ENCODE results near the gene FASTK.

FASTK gene

DNA sequence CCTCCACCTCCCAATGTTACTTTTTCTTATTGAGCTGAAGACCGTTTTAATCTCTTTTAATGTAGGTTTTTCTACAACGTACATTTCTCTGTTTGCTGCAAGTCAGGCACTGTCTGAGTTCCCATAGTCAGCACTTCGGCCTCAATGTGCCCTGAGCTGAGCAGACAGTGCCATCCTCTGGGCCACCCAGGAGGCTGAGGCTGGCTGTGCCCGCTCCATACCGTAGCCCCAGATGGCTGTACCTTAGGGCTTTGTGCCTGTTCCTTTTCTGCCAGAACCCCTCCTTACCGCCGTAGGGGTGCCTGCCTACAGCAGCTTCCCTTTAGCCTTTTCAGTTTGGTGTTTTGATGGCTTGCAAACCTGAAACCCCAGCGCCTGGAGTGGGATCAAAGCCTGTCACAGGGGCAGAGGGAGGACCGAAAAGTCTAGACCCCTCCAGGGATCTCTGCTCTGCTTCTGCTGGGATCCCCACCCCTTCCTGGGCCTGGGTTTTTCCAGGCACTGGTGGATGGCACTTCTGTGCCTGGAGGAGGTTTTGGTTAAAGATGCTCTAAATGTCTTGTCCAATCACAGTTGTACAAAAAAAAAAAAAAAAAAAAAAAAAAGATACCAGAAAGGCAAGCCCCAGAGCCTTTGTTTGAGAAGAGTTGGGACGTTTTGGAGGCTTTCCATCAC is 14.7 kb upstream of the FASTK start:
- no peak for DNase-seq

DNA sequence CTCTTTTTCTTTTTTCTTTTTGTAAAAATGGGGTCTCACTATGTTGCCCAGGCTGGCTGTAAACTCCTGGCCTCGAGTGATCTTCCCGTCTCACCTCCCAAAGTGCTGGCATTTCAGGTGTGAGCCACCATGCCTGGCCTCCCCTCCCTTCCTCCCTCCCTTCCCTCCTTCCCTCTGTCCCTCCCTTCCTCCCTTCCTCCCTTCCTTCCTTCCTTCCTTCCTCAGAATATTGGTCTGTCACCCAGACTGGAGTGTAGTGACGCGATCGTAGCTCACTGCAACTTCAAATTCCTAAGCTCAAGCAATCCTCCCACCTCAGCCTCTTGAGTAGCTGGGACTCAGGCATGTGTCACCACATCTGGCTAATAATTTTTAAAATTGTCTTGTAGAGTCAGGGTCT is 14.1 kb upstream of the FASTK start:
- DNase-seq = no peak

DNA sequence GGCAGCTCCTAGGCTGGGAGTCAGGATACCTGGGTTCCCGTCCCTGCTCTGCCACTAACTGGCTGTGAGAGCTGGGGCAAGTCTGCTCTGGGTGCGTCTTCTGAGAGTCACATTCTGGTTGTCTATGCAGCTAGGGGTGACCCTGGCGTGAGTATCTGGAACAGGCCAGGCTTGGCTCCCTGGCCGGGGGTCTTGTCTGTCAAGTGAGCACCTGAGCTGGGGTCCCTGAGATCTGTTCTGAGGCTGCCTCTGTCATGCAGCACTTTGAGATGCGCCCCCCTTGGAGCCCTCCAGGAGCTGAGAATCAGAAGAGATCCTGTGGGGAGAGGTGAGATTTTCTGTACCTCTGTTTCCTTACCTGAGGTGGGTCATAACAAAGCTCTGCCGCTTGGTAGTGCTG is 13.1 kb upstream of the FASTK start:
- DNase-seq = no peak

DNA sequence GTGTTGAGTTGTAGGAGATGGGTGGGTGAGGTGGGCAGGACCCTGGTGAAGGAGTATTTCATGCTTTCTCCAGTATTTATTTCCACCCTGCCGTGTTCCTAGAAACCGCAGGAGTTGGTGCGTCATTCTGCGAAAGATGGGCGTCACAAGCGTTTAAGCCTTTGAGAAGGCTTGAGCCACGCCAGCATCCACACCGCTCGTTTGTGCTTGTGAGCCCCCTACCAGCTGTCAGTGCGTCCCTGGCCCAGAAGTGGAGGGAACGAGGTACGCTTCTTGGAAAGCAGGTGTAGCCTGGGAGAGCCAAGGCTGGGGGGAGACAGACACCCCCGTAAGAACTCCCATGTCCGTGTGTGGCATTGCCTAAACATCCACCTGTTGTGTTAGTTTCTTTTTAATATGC is 11.4 kb upstream of the FASTK start:
- DNase-seq = no peak

DNA sequence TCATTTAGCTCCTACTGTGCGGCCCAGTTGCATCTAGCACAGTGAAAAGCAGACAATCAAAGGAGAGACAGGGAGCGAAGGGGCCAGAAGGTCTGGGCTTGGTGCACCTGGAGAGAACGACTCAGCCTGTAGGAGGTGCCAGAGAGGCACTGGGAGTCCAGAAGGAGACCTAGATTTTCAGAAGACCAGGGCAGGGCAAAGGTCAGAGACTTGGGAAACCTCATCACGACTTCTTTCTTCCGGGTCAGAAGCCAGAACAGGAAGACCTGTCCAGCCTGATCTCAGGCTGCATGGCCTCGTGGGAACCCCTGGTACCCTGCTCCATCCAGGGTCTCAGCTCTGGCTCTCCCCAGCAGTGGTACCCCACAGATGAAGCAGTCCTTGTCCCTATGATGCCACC is 10.8 kb upstream of the FASTK start:
- peak; percentile 14 for DNase-seq

DNA sequence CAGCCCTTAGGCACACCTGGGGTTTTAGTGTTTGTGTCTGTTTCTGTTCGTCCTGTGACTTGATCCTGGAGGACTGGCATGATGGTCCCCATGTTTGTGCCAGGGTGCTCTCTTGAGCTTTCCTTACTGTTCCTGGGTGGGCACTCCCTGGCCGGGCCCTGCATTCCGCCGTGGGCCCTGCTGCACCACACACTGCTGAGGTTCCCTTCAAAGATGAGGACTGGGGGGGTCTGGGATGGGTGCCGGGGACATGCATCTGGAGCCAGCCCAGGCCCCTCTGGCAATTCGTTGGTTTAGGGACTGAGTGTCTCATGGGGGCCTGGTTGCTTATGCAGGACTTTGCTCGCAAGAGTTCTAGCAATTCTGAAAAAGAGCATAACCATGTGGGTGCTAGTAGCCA is 10.4 kb upstream of the FASTK start:
- no peak for DNase-seq

DNA sequence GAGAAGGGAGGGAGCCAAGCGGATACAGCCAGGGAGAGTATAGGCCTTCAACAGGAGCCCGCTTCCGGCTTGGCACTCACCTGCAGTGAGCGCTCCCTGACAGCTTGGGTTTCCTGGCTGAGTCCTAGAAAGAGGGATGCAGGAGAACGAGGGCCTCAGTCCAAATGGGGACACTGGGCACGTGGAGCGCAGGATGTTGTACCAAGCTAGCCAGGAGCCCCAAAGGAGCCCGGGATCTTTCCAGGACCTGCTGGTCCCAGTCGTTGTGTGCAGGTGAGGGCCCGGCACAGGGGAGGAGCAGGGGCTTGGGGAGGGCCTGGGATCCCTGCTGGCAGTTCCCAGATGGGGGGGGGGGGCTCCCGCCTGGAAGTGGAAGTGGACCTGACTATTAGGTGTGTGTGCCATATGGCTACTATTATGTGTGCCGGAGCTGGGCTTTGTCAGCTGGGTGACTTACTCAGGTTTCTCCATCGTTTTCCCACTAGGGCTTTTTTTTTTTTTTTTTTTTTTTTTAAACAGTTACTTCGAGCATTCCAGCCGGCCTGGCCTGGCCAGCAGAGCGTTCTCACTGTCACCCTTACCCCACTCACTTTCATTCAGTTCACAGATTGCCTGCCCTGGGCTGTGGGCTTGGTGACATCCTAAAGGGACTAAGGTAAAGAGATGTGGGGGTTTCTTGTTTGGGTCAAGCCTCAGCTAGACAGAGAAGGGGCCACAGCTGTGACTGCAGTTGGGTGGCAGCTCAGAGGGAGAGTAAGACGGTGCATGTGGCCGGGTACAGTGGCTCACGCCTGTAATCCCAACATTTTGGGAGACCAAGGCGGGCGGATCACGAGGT is 9.5 kb upstream of the FASTK start:
- no peak for DNase-seq

DNA sequence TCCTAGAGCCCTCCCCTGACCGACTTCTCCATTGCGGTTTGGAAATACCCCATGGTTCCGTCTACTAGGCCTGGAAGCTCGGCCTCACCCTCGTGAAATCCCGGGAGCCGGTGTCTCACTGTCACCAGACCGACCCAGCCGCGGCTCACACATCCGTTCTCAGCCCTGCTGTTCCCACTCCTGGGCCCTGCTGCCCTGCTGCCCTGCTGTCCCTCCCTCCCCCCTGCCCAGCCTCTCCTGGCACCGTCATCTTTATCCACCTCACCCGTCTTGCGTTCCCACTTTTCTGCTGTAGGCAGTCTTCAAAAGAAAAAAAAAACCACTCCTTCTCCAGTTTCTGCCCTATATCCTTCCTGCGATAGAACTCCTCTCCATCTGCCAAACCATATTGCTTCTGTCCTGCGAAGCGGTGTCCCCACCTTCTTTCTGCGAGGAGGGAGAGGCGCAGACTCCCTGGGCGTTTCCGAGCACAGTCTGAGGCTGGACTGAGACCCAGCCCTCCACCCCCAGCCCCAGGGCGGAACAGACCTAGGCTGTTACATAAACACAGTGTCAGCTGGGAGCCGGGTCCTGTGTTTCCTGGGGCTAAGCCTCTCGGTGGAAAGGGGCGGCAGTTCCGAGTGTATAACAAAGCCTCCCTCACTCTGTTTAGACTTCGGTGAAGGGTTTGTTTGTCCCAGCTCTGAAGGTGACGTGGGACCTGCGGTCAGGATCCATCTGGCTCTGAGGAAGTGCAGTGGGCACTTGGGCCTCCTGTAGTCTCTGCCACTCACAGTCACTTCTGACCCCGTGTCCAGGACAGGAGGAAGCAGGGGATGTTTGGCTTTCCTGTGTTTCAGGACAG is 8.5 kb upstream of the FASTK start:
- peak; percentile 42 for DNase-seq

DNA sequence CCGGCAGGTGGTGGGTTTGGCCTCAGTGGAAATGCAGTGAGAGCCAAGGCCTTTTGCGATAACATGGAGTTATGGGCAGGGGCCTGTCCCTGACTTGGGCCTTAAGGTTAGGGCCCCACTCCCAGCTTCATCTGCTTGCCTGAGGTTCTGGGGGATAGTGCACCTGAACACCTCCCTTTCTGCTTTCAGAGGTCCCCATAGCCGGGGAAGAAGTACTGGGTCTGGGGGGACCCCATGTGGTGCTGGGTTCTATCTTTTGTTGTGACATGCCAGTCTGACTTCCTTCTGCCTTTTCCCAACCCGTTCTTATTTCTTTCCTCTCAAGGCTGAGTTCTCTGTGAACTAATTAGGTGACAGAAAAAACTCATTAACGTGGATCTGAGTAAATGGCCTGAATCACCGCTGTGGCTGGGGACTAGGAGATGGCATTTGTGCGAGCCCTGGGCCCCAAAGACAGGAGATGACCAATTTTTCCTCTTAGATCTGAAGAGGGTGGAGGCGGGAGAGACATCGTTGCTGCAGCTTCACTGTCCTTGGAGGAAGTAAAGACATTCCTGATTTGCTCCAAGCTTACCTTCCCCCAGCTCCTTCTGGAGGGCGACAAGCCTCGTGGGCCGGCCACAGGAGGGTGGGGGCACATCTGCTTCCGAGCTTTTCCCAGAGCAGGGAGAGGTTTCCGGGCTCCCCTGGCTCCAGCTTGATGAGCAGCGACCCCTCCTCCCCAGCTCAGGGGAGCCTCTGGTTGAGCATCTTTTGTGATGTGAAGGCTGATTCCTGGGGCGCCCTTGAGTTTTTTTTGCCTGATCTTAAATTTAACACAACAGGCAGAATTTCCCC is 7.6 kb upstream of the FASTK start:
- peak; percentile 24 for DNase-seq

DNA sequence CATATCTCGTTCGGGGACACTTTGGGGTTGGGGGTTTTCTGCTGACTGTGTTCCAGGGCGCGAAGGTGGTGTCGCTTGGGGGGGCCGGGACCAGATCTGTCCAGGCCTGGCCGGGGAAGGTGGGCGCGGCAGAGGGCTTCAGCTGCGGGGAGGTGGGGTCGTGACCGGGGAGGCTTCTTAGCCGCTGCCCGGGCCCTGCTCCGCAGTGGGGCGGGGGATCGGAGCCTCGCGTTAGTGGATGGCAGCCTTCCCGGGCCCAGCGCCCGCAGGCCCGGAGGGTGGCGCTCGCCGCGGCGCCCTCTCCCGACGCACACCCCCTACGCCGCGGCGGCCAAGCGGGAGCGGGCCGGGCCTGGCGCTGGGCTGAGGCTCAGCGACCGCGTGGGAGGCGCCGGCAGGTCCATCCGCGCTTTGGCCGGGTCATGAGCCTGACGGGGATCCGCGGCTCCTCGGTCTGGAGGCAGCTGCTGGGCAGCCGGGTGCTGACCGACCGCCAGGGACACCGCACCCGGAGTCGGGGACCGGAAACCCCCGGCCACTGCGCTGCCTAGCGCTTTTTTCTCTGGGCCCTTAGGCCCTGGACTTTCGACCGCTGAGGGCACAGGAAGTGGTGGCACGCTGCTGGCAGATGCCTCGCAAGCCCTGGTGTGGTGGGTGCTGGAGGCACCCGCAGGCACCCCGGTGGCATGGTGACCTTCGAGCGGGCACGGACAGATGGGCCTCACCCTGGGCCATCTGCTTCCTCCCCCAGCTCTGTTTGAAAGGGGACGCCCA is 6.8 kb upstream of the FASTK start:
- DNase-seq = peak; percentile 11

DNA sequence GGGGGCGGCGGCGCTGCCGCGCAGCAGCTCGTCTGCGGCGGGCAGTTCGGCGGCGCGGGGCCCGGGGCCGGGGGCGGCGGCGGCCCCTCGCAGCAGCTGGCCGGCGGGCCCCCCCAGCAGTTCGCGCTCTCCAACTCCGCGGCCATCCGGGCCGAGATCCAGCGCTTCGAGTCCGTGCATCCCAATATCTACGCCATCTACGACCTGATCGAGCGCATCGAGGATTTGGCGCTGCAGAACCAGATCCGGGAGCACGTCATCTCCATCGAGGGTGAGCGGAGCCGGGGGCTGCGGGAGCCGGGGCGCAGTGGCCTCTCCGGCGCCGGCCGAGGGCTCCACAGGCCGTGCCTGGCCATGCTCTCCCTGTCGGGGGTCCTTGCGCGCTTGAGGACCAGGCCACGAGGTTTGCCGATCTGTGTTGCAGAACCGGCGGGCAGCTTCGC is 6.2 kb upstream of the FASTK start:
- no peak for DNase-seq

DNA sequence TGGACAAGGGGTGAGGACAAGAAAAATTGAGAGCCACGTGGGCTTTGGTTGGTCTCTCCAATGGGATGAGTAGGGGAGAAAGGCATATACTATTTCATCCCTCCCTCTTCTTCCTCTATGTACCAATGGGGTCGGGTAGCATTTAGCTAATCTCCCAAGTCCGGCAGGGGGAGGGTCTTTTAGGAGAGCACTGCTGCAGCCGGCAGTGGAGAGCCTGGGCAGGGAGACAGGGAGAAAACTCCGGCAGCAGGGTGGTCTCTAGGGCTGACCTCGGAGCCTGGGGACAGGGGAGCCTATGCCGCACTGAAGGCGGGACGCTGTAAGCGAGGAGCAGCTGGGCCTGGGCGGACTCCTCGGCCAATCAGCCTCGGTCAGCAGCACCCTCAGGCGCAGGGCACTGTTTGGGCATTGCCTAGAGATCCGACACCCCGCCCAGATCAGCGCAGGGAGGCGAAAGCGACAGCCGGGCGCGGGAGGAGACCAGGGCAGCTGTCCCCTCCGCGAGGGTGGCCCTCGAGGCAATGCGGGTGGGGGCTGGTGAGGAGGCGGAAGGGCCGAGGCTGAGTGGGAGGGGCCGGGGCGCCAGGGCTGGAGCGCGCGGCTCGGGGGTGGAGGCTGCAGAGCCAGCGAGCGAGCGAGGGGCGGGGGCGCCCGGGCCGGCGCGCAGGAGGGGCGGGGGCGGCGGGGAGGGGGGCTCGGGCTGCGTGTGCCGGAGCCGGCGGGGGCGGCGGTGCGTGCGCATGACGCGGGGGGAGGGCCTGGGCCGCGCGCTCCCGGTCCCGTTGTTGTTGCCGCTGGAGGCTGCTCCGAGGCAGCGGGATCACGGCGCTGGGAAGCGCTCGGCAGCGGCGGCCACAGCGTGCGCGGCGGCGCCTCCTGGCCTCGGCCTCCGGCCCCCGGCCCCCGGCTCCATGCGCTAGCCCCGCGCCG is 5.3 kb upstream of the FASTK start, which contains the start of gene AGAP3:
Gene AGAP3 (plus strand): TSS at position 785 of the 930 bp plus-strand sequence. CDS start 267 bp downstream, outside the sequence.
- DNase-seq = peak; percentile 64

DNA sequence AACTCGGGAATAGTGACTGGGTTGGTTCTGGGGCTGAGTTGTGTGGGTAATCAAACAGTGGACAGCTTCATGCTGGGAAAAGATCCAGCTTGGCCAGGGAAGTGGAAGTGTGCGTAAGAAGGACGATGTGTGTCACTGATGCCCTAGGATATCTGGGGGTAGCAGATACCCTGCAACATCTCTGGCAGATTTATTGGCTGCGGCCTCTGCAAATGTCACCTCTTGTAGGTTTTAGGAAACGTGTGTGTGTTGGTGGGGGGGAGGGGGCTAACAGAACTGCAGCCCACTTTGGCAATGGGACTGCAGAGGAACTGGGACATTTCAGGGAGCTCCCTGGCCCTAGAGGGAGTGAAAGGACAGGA is 4.7 kb upstream of the FASTK start:
- no peak for DNase-seq

DNA sequence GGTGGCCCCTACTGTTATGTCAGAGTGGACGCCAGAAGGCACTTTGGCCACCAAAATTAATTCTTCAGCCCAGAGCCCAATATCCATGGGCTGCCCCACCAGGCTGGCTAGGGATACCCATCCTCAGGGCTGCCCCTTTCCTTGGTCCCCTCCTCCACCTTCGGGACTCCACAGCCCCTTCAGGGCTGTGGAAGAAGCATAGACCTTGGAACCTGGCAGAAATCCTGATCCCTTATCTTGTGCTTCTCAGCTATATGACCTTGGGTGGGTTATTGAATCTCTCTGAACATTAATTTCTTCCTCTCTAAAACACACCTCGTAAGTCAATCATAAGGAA is 3.2 kb upstream of the FASTK start:
- no peak for DNase-seq

DNA sequence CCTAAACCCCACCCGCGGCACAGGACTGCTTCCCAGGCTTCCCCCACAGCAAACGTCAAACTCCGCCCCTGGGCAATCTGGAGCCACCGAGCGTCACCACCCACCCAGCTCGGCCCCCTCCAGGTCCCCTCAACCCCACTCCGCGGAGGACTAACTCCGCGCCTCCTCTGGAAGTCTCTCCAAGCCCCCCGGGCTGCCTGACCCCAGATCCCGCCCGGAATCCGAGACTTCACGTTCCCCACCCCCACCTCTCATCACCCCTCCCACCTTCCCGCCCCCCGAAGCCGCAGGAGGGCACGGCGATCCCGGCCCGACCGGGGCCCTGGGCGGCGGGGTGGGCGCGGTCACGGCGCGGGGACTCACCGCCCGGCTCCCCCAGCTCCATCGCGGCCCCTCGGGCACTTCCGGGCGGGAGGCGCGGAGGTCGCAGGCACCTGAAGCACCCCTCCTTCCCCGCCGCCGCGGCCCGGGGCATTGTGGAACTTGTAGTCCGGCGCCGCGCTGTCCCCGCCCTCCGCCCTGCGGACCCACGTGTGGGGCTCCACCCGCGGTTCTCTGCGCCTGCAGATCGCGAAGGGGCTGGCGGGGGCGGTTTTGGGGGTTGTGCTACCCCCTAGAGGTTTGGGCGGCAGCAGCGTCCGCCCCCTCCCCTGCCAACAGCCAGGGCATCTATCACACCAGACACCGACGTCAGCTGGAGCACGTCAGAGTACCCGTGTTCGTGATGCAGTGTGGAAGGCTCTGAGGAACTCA is 2.6 kb upstream of the FASTK start, which contains the start of gene TMUB1:
Gene TMUB1 (minus strand): TSS at position 423 of the 753 bp plus-strand sequence. CDS start 930 bp downstream, outside the sequence.
- peak; percentile 38 for DNase-seq

DNA sequence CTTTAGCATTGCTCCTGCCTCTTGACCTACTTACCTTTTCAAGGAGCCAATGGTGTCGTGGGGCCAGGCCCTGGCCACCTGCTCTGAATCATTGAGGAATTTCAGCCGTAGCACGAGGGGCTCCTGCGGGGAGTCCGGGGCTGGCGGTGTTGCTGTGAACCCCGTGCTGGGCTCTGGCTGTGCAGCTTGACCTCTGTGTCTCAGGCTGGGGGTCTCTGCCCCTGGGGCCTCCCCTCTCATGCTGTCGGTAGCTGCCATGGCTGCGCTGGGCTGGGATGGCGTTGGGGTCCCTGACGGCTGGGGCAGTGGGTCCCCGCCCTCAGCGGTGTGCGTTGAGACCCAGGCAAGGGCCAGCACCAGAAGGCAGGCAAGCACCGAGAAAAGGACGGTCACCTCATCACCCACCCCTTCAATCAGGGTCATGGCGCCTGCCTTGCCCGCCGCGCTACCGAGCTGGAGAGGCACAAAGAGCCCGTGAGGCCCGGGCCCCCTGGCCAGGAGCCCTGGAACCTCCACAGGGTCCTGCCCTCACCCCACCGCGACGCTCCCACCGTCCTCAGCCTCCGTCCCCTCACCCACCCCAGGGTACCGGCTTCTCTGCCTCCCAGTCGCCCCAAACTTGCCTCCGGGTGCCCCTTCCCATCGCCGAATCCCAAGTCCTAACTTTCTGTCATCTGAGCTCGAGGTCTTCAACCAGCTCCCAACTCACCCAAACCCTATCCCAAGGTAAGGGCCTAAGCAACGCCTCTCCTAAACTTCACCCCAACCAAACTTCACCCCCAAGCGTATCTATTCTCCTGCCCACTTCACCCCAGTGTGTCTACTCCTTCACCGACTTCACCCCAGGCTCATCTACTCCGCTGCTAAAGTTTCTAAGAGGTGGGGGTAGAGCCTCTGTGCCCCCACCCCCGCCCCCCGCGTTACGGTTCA is 1.8 kb upstream of the FASTK start:
- no peak for DNase-seq

DNA sequence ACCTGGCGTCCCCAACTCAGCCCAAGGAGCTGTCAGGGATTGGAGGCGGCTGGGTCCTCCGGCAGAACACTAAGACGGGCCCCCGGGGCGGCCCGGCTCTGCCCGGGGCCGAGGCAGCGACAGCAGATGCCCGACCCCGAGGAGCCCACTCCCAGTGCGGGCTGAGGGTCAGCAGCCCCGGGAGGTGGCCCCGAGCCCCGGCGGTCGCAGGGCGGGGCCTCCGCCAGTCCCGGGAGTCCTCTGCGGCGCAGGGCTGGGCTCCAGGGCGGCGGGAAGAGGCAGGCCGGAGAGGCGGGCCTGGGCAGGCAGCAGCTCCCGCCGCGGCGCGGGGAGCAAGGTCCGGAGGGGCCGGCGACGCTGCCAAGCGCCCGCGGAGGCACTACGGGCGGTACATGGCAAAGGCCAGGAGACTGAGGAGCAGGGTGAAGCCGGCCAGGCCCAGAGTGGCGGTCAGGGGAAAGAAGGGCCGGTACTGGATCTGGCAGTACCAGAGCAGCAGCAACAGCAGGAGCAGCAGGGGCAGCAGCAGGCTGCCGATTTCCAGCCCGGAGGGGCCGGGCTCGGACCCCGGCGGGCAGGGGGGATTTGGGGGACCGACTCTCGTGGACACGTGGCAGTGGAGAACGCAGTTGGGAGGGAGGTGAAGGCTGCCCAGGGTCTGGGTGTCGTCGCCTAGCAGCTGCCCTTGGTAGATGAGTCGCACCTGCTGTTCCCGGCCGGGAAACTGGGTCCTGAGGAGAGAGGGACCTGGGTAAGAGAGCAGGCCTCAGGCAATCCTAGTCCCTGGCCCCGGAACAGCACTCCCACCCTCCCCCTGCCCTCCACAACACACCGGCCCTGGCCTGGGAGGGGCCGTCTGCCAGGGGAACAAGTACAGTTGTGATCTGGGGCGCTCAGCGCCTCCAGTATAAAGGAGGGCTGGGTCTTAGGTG is 827 bp upstream of the FASTK start:
- DNase-seq = no peak

All from GF-D8 (cell line).